ENCODE results near the gene STAMBP. TPM values are rescaled to one million over a fixed set of nuclear protein-coding genes. Genes with fewer than 3 reads are reported as not detected.

The STAMBP gene
- total RNA-seq, 2 donors from 2014 or later, result 101 to 107 TPM

DNA sequence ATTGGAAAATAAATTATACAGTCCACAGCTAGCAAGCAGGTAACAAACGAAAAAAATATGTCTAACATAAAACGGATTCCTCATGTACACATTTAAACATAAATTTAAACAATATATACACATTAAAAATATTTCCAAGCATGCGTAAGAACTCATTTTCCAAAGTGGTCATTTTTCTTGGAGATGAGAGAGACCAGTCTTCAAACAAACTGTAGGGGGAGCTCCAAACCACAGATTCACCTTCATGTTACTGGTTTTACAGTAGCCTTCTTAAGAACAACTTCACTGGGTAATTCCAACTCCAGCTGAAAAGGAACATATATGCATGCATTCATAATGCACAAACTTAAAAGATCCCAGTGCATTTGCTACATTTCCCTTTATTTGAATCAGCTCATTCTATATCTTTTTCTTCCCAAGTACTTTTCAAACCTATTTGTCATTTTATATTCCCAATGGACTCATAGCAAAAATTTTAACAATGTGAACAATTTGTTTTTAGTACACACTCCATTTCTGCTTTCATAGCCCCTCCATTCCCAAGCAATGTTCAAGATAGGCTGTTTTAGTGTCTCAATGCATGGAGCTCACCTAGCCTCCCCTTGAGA lies 4.7 kb upstream of the STAMBP start:
- no peak for ATAC-seq (replicated peaks in 1 of 2)
- Mint-ChIP-seq H3K27ac (no peak overlapping the region), H3K4me3 (no peak overlapping the region), H3K9me3 (no peaks in the 10 kb centered on the region), H3K27me3 (ENCODE audit: low read depth) (peaks cover 20% of the 10 kb centered on the region), H3K4me1 (ENCODE audit: low read depth) (peaks cover 58% of the 10 kb centered on the region), H3K36me3 (ENCODE audit: insufficient read depth in 2 of 2) (no peaks in the 10 kb centered on the region)
- DNase-seq, result peak; percentile 30 to 39

DNA sequence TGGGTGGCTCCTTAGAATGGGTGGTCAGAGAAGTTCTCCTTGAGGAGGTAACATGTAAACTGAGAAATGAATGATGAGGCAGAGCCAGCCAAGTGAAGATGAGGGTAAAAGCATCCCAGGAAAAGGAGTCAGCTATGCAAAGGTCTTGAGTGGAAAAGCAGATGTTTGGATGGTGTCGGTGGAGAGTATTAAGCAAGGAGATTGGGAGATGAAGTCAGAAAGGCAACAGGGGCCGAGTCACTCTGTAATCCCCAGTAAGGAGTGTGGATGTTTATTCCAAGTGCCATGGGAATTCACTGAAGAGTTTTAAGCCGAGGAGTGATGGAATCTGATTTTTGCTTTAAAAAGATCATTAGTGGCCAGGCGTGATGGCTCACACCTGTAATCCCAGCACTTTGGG lies 3.4 kb upstream of the STAMBP start:
- H3K36me3 Mint-ChIP-seq (ENCODE audit: insufficient read depth in 2 of 2), result peaks cover 1 to 3% of the 10 kb centered on the region in 2 donors
- H3K4me1 Mint-ChIP-seq (ENCODE audit: low read depth), result peaks cover 70% of the 10 kb centered on the region
- no peak for ATAC-seq (replicated peaks in 1 of 2)
- peaks cover 9% of the 10 kb centered on the region for H3K27me3 Mint-ChIP-seq (ENCODE audit: low read depth)
- no peak overlapping the region for H3K27ac Mint-ChIP-seq
- H3K4me3 Mint-ChIP-seq, result no peak overlapping the region
- no peaks in the 10 kb centered on the region for H3K9me3 Mint-ChIP-seq
- no peak for DNase-seq

DNA sequence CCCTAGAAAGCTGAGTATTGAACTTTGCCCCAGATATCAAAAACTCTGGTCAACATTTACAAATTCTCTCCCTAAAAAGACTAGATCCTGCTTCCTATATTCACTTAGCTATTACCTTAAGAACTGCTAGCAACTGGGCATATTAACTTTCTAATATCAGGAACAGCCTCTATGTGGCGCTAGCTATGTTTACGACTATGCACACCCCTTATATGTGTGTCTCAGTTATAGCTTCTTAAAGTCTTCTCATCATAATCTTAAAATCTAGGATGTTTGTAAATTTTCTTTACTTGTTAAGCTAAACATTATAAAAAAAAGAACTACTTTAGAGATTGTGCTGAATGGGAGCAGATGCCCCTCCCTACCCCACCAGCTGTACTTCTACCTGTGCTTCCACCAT lies 1.7 kb upstream of the STAMBP start:
- Mint-ChIP-seq H3K4me1 (ENCODE audit: low read depth) (peaks cover 70% of the 10 kb centered on the region), H3K36me3 (ENCODE audit: insufficient read depth in 2 of 2) (peaks cover 3 to 9% of the 10 kb centered on the region in 2 donors), H3K27ac (peak overlapping the region; percentile 56), H3K27me3 (ENCODE audit: low read depth) (no peaks in the 10 kb centered on the region), H3K9me3 (no peaks in the 10 kb centered on the region), H3K4me3 (peak overlapping the region; percentile 77 to 98)
- DNase-seq, result no peak
- ATAC-seq (replicated peaks in 1 of 2), result no peak

DNA sequence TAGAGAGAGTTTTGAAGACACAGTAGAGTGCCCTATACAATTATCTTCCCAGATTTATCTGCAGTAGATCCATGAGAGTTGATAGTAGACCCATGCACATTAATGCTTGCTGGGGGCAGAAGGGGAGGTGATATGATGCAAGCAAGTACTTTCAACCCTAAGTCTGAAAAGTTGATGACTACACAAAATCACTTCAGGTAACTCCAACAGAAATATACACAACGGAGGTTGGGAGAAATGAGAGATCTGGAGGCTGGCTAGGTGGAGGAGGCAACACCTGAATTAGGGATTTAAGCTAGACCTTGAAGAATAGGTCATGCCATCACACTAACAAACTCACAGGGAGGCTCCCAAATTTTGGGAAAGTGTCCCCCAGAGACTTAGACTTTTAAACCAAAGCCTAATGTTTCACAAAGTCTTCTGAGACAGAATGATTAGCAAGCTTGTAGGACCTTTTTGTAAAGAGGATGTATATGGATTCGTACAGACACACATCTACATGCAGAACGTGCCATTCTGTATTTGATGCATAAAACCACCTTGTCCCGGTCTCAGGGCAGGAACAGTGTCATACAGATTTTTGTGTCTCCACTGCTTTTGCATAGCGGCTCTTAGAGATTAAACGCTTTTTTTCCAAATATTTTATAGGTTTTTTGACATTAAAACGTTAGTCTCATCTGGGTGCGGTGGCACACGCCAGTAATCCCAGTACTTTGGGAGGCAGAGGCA lies 937 bp upstream of the STAMBP start:
- peak overlapping the region; percentile 56 for H3K27ac Mint-ChIP-seq
- peaks cover 70% of the 10 kb centered on the region for H3K4me1 Mint-ChIP-seq (ENCODE audit: low read depth)
- DNase-seq (no peak), ATAC-seq (replicated peaks in 1 of 2) (no peak)
- no peaks in the 10 kb centered on the region for H3K27me3 Mint-ChIP-seq (ENCODE audit: low read depth)
- H3K4me3 Mint-ChIP-seq, result peak overlapping the region; percentile 90 to 98
- H3K36me3 Mint-ChIP-seq (ENCODE audit: insufficient read depth in 2 of 2), result peaks cover 7 to 14% of the 10 kb centered on the region in 2 donors
- H3K9me3 Mint-ChIP-seq, result no peaks in the 10 kb centered on the region

DNA sequence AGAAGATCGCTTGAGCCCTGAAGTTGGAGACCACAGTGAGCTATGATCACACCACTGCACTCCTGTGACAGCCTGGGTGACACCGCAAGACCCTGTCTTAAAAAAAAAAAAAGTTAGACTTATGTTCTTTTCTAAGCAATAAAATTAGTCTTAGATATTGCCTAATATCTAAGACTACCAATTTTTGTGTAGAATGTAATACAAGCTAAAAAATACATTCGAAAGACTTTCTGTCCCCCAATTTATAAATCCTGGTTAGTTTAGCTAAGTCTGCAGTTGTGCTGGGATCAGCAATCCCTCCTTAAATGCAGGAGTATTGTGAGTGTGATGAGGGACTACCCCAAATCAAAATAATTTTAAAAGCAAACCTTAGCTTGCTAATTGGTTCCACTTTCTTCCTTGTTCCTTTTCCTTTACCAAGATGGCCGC lies 358 bp upstream of the STAMBP start:
- peak overlapping the region; percentile 98 for H3K27ac Mint-ChIP-seq

DNA sequence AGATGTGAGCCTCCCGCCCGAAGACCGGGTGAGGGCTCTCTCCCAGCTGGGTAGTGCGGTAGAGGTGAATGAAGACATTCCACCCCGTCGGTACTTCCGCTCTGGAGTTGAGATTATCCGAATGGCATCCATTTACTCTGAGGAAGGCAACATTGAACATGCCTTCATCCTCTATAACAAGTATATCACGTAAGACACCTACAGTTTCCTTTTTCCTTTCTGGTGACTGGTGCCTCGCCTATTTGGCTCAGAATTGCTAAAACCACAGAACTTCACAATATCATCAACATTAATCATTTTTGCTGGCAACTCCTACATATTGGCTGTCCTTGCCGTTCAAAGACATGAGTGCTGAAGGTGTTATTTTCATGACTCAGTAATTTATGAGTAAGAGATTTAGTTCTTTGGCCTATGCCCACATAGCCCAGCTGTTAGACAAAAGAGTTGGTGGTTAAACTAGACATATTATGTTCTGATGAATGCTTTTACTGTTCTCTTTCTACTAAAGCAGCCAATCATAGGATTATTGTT lies 2.2 kb downstream of the STAMBP start:
- DNase-seq (peak; percentile 45 to 47), ATAC-seq (replicated peaks in 1 of 2) (peak; percentile 81 to 83)
- H3K27me3 Mint-ChIP-seq (ENCODE audit: low read depth), result no peaks in the 10 kb centered on the region
- peak overlapping the region; percentile 90 to 98 for H3K4me3 Mint-ChIP-seq
- peaks cover 14 to 29% of the 10 kb centered on the region in 2 donors for H3K36me3 Mint-ChIP-seq (ENCODE audit: insufficient read depth in 2 of 2)
- no peaks in the 10 kb centered on the region for H3K9me3 Mint-ChIP-seq
- H3K4me1 Mint-ChIP-seq (ENCODE audit: low read depth), result peaks cover 59% of the 10 kb centered on the region
- H3K27ac Mint-ChIP-seq, result peak overlapping the region; percentile 98

More for the DNA sequence above, 358 bp upstream of the STAMBP start:
- Mint-ChIP-seq H3K4me1 (ENCODE audit: low read depth) (peaks cover 67% of the 10 kb centered on the region), H3K36me3 (ENCODE audit: insufficient read depth in 2 of 2) (peaks cover 7 to 17% of the 10 kb centered on the region in 2 donors), H3K9me3 (no peaks in the 10 kb centered on the region), H3K27me3 (ENCODE audit: low read depth) (no peaks in the 10 kb centered on the region), H3K4me3 (peak overlapping the region; percentile 90 to 98)
- ATAC-seq (replicated peaks in 1 of 2), result no peak
- DNase-seq, result no peak

DNA sequence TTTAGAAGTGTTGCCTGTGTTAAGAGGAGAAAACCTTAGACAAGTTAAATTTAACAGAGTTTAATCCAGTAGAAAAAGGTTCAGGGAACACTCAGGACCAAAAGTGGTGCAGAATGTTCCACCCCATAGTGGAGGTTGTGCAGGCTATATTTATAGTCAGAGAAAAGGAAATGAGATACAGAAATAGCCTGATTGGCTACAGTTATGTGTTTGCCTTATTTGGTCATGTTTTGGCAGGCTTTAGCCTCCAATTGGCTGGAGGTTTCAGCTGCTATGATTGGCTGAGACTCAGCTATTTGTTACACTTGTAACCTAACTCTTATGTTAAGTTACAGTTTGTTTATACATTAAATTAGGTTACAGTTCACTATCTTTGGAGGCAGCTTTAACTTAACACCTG lies 4.2 kb downstream of the STAMBP start:
- no peak for DNase-seq
- Mint-ChIP-seq H3K4me3 (peak overlapping the region in 1 of 2 donors; percentile 14), H3K4me1 (ENCODE audit: low read depth) (peaks cover 48% of the 10 kb centered on the region), H3K27me3 (ENCODE audit: low read depth) (no peaks in the 10 kb centered on the region), H3K9me3 (no peaks in the 10 kb centered on the region), H3K27ac (no peak overlapping the region), H3K36me3 (ENCODE audit: insufficient read depth in 2 of 2) (peaks cover 14 to 31% of the 10 kb centered on the region in 2 donors)
- ATAC-seq (replicated peaks in 1 of 2), result no peak

DNA sequence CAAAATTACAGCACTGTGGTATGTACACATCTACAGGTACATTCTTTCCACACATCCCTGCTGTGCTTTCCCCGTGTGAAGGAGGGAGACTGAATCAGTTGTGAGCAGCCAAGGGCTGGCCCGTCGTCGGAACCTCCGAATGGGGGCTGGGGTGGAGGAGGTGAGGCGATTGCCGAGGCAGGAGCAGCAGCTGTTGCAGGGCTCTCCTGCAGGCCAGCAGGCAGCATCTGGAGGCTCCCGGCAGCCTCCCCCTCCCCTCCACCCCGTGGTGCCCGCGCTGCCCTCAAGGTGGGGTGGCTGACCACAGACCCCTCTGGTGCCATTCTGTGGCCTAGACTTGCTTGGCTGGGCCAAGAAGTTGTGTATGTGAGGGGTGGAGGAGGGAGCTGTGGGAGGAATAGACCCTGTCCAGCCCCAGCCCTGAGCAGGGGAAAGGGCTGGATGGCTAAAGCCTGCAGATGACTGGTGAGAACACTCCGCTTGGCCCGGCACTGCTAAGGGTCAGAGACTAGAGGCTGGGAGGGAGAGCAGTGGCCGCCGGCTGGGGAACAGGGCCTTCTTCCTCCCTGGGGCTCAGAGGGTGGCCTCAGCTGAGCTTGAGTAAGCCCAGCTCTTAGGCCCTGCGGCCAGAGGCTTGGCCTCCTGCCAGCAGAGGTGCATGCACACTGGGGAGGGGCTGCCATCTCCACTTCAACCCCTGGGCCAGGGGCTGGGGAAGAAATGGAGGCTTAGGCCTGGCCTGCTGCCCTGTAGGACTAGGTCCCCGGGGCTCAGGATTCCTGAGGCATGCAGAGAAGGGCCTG lies 7.6 kb downstream of the STAMBP start:
- Mint-ChIP-seq H3K4me1 (ENCODE audit: low read depth) (peaks cover 23% of the 10 kb centered on the region), H3K36me3 (ENCODE audit: insufficient read depth in 2 of 2) (peaks cover 12 to 30% of the 10 kb centered on the region in 2 donors), H3K27me3 (ENCODE audit: low read depth) (no peaks in the 10 kb centered on the region), H3K9me3 (no peaks in the 10 kb centered on the region), H3K27ac (no peak overlapping the region), H3K4me3 (no peak overlapping the region)
- no peak for ATAC-seq (replicated peaks in 1 of 2)
- DNase-seq, result no peak

DNA sequence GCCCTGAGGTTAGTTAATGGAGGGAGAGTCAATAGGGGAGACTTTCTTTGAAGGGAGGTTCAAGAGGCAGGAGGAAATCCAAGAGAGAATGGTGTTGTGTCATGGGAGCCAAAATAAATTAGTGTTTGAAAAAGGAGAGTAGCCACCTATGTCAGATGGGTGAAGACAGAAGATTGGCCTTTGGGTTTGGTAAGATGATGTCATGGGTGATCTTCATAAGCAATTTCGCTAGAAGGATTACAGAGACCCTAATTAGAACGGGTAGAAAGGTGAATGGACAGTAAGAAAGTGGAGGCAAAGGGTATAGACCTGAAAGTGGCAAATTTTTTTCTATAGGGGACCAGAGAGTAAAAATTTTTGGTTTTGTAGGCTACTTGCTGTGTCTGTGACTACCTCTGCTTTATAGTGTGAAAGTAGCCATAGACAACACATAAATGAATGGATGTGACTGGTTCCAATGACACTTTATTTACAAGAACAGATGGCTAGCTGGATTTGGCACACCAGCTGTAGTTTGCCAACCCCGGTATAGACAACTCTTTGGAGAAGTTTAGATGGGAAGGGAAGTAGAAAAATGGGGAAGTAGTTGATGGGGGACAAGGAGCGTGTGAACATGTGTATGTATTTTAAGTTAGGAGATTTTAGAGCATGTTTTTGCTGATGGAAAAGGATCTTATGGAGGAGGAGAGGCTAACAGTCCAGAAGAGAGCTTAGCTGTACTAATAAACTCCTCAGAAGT lies 9.3 kb downstream of the STAMBP start:
- DNase-seq (no peak), ATAC-seq (replicated peaks in 1 of 2) (no peak)
- peaks cover 7 to 21% of the 10 kb centered on the region in 2 donors for H3K36me3 Mint-ChIP-seq (ENCODE audit: insufficient read depth in 2 of 2)
- no peaks in the 10 kb centered on the region for H3K9me3 Mint-ChIP-seq
- no peak overlapping the region for H3K4me3 Mint-ChIP-seq
- H3K4me1 Mint-ChIP-seq (ENCODE audit: low read depth), result peaks cover 12% of the 10 kb centered on the region
- H3K27me3 Mint-ChIP-seq (ENCODE audit: low read depth), result no peaks in the 10 kb centered on the region
- no peak overlapping the region for H3K27ac Mint-ChIP-seq

DNA sequence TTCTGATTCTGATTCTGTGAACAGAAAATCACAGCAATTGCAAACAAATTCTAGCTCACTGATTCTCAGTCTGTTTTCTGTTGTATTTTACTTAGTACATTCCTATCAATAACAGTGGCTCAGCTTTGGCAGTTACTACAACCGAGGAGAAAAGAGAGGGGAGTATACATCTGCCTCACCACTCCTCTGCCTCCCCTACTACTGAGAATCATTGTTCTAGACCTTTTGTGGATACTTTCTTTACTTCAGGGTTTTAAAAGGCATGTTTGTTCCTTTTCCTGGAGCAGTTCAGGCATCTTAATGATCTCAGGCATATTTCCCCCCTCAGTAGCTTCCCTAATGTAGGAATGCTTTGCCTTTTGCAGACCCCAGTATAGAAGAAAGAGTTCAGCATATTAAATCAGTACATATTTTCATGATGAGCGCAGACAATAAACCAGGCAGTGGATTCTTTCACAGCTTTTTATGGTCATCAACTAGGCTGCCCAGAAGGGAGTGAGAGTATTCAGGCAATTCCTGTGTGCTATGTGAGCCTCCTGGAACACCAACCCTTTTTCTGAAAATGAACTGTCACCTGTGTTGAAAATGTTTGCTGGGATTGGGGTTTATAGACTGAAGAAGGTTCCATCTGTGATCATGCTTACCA lies 10.3 kb downstream of the STAMBP start:
- Mint-ChIP-seq H3K4me1 (ENCODE audit: low read depth) (peaks cover 12% of the 10 kb centered on the region), H3K9me3 (no peaks in the 10 kb centered on the region), H3K27me3 (ENCODE audit: low read depth) (no peaks in the 10 kb centered on the region), H3K4me3 (no peak overlapping the region), H3K27ac (no peak overlapping the region), H3K36me3 (ENCODE audit: insufficient read depth in 2 of 2) (peaks cover 7 to 19% of the 10 kb centered on the region in 2 donors)
- no peak for ATAC-seq (replicated peaks in 1 of 2)
- DNase-seq, result no peak

DNA sequence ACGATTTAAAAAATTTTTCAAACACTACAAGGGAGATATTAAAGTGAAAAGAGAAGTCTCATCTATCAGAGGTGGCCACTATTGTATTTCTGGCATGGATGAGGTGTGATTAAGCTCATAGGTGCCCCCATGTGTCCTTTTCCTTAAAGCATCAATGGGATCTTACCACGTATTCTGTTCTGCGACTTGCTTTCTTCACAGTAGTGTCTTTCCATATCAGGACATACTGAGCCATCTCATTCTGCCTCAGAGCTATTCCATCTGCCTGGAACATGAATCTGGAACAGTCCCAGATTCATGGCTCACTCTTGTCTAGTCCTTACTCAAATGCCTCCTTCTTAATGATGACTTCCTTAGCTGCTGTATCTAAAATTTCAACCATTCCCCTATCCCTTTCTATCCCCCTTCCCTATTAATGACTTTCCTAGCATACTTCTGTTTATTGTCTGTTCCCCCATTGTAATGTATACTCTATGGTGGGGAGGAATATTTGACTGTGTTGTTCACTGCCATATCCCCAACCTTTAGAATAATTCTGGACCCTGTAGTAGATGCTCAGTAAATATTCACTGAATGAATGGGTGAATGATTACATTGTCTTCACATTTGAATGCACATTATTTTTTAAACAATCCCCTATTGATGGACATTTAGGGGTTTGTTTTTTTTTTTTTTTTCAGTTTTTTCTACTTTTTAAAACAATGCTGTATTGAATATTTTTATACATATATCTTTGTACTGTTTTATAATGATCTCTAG lies 11.1 kb downstream of the STAMBP start:
- DNase-seq, result no peak
- Mint-ChIP-seq H3K4me1 (ENCODE audit: low read depth) (peaks cover 12% of the 10 kb centered on the region), H3K27ac (no peak overlapping the region), H3K36me3 (ENCODE audit: insufficient read depth in 2 of 2) (peaks cover 5 to 19% of the 10 kb centered on the region in 2 donors), H3K27me3 (ENCODE audit: low read depth) (no peaks in the 10 kb centered on the region), H3K9me3 (no peaks in the 10 kb centered on the region), H3K4me3 (no peak overlapping the region)
- no peak for ATAC-seq (replicated peaks in 1 of 2)

Data from activated T-cell treated with anti-CD3 and anti-CD28 coated beads, Interleukin-2, amount 50 U/mL, for 72 hours (primary cell).